Esophagus squamous epithelium (tissue), 5 donors: ENCODE results near the gene PDK2. TPM values are rescaled to one million over a fixed set of nuclear protein-coding genes. Genes with fewer than 3 reads are reported as not detected.

Experiments
- DNase-seq: peaks from one replicate; lab custom pipeline; 2025; lab: John Stamatoyannopoulos, UW
- H3K27ac ChIP-seq, 4 donors: fragments of 200-600 bp; sonication (generic); one replicate each; pipeline ENCODE4 v1.5.1; 2016 to 2019; ENCODE audit warnings: mild to moderate bottlenecking in 1 of 4
- H3K27me3 ChIP-seq, 4 donors: fragments of 200-600 bp; sonication (generic); 1 replicate in 3 of 4; 2 replicates in 1 of 4; pipeline versions ENCODE4 v1.5.1 to v1.6.0; 2017 to 2021; ENCODE audit warnings: antibody characterized with exemption in 1 of 4
- H3K36me3 ChIP-seq, 3 donors: fragments of 200-600 bp; sonication (generic); one replicate each; pipeline ENCODE4 v1.5.1; 2016 to 2019
- H3K4me1 ChIP-seq, 3 donors: fragments of 200-600 bp; sonication (generic); one replicate each; pipeline ENCODE4 v1.5.1; 2017 to 2019
- H3K4me3 ChIP-seq, 4 donors: fragments of 200-600 bp; sonication (generic); 1 replicate in 3 of 4; 2 replicates in 1 of 4; pipeline ENCODE4 v1.5.1; 2016 to 2019; ENCODE audit warnings: mild to moderate bottlenecking in 2 of 4, moderate library complexity in 1 of 4
- H3K9me3 ChIP-seq, 3 donors: fragments of 200-600 bp; sonication (generic); one replicate each; pipeline ENCODE4 v1.5.1; 2016 to 2019
- POLR2A ChIP-seq, 4 donors: fragments of 450-650 bp; IDR thresholded peaks; one replicate each; pipeline ENCODE4 v1.6.1; 2017; ENCODE audit warnings: antibody characterized with exemption in 4 of 4, mild to moderate bottlenecking in 4 of 4, moderate library complexity in 3 of 4
- WGBS, 2 donors: methylation state at CpG; one replicate each; pipeline ENCODE4 v1.1.5; 2018; 5-methylcytosine and 5-hydroxymethylcytosine counted together
- intact Hi-C: fragments of 100-400 bp; cut with DNase I; formaldehyde crosslinking; loops from one replicate; pipeline ENCODE4 v1.15.0; 2022
- total RNA-seq, 4 donors: library from RNA; depleted of rRNA; stranded (reverse); fragments of >200 nt; gene quantifications; one replicate each; pipeline ENCODE4 v1.1.0, GENCODE V29; 2016
- TF ChIP-seq, protein P1 (sequence below), 6 experiments: fragments of 450-650 bp in 4 of 6; fragments of 200-600 bp in 2 of 6; sonication (generic) in 2 of 6; IDR thresholded peaks; one replicate each; pipeline ENCODE4 v1.5.1; 2016 to 2019; ENCODE audit warnings: antibody characterized with exemption in 6 of 6, mild to moderate bottlenecking in 4 of 6, moderate library complexity in 4 of 6
- donor health status: DM: yes; HTN: yes; CAD: no.

PDK2 gene
- total RNA-seq, 4 donors from 2014 or later: 5.2 to 20.2 (median 12.8) TPM

GRCh38 chr17:50080827-50081226 lies 14.3 kb upstream of the PDK2 start:
- no peak overlapping the region for H3K27ac ChIP-seq
- TF ChIP-seq, protein P1, sequence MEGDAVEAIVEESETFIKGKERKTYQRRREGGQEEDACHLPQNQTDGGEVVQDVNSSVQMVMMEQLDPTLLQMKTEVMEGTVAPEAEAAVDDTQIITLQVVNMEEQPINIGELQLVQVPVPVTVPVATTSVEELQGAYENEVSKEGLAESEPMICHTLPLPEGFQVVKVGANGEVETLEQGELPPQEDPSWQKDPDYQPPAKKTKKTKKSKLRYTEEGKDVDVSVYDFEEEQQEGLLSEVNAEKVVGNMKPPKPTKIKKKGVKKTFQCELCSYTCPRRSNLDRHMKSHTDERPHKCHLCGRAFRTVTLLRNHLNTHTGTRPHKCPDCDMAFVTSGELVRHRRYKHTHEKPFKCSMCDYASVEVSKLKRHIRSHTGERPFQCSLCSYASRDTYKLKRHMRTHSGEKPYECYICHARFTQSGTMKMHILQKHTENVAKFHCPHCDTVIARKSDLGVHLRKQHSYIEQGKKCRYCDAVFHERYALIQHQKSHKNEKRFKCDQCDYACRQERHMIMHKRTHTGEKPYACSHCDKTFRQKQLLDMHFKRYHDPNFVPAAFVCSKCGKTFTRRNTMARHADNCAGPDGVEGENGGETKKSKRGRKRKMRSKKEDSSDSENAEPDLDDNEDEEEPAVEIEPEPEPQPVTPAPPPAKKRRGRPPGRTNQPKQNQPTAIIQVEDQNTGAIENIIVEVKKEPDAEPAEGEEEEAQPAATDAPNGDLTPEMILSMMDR (IDR thresholded peaks at IDR 0.05): no peak
- no peak for TF ChIP-seq POLR2A (IDR thresholded peaks at IDR 0.05)
- no peak overlapping the region for H3K4me3 ChIP-seq
- 78 to 82% methylated on average over 7 of the region's 7 CpGs for WGBS, 2 donors
- intact Hi-C loops: no loop called here
- no peak for DNase-seq
- H3K36me3 ChIP-seq: peaks cover 9 to 94% (median 45%) of the 10 kb centered on the region in 3 donors
- H3K9me3 ChIP-seq: no peaks in the 10 kb centered on the region
- H3K4me1 ChIP-seq: peaks cover 2 to 14% (median 6%) of the 10 kb centered on the region in 3 donors
- no peaks in the 10 kb centered on the region for H3K27me3 ChIP-seq

GRCh38 chr17:50081757-50082156 lies 13.4 kb upstream of the PDK2 start:
- 70 to 85% methylated on average over 4 of the region's 5 CpGs for WGBS, 2 donors
- H3K36me3 ChIP-seq: peaks cover 2 to 90% (median 36%) of the 10 kb centered on the region in 3 donors

DNA sequence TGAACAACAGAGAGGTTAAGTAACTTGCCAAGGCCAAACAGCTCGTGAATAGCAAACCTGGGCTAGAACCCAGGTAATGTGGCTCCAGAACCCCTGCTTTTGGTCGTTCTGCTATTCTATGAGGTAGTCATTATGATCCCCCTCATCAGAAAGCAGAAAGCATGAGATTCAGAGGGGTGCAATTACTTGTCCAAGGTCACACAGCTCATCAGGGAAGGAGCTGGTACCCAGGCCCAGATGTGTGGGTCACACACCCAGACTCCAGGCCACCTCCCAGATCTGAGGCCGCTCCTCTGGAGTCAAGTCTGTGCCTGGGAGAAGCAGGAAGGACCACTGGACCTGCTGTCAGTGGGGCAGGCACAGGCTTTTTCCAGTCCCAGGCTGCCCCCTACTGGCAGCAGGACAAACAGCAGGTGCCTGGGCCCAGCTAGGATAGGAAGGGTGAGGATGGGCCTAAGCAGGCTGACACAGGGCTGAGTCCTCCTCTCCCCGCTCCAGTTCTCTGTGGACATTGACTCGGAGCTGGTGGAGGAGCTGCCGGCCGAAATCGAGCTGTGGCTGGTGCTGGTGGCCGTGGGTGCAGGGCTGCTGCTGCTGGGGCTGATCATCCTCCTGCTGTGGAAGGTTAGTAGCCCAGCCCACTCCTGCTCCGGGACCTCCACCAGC lies 7.8 kb upstream of the PDK2 start:
- Histone ChIP-seq H3K27ac (no peak overlapping the region), H3K4me3 (no peak overlapping the region), H3K4me1 (no peaks in the 10 kb centered on the region), H3K36me3 (peaks cover 10 to 73% (median 24%) of the 10 kb centered on the region in 3 donors), H3K27me3 (no peaks in the 10 kb centered on the region), H3K9me3 (no peaks in the 10 kb centered on the region)
- TF ChIP-seq, protein P1 (IDR thresholded peaks at IDR 0.05): peak; percentile 89 to 96 (median 92)
- TF ChIP-seq POLR2A (IDR thresholded peaks at IDR 0.05): no peak
- no peak for DNase-seq
- intact Hi-C loops: loop anchor here (5.0 kb wide), 1 partner anchor 60 kb away; no protein-coding TSS in a partner anchor
- WGBS, 2 donors: 42 to 56% methylated on average over 3 to 9 of the region's 10 CpGs

More at GRCh38 chr17:50081757-50082156, 13.4 kb upstream of the PDK2 start:
- no peak for DNase-seq
- H3K4me3 ChIP-seq: no peak overlapping the region
- TF ChIP-seq, protein P1 (IDR thresholded peaks at IDR 0.05): no peak
- H3K9me3 ChIP-seq: no peaks in the 10 kb centered on the region
- peaks cover 2 to 14% (median 6%) of the 10 kb centered on the region in 3 donors for H3K4me1 ChIP-seq
- H3K27ac ChIP-seq: no peak overlapping the region
- H3K27me3 ChIP-seq: no peaks in the 10 kb centered on the region
- intact Hi-C loops: no loop called here

DNA sequence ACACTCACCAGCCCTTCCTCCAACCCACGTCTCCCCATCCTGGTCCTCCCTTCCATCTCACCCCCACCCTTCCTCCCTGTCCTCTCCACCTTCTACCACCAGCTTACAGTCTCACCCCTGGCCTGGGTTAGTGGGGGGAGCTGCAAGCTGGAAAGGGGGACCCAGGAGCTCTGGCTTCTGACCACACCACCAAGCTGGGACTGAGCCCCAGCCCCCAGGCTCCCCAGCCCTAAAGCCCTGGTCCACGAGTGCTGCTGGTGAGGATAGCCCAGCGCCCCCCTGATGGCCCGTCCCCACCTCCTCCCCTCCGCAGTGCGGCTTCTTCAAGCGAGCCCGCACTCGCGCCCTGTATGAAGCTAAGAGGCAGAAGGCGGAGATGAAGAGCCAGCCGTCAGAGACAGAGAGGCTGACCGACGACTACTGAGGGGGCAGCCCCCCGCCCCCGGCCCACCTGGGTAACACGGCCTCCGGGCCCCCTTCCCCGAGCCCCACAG lies 7.2 kb upstream of the PDK2 start:
- 67 to 81% methylated on average over 1 to 15 of the region's 19 CpGs for WGBS, 2 donors
- TF ChIP-seq POLR2A (IDR thresholded peaks at IDR 0.05): no peak
- TF ChIP-seq, protein P1 (IDR thresholded peaks at IDR 0.05): no peak
- no peaks in the 10 kb centered on the region for H3K4me1 ChIP-seq
- intact Hi-C loops: loop anchor here (5.0 kb wide), 1 partner anchor 61 kb away; no protein-coding TSS in a partner anchor
- no peaks in the 10 kb centered on the region for H3K27me3 ChIP-seq
- H3K36me3 ChIP-seq: peaks cover 10 to 67% (median 24%) of the 10 kb centered on the region in 3 donors
- H3K4me3 ChIP-seq: no peak overlapping the region
- no peak overlapping the region for H3K27ac ChIP-seq
- no peaks in the 10 kb centered on the region for H3K9me3 ChIP-seq
- DNase-seq: no peak
